ENCODE data around the gene DPH3. TPM values are rescaled to one million over a fixed set of nuclear protein-coding genes. Genes with fewer than 3 reads are reported as not detected.

The DPH3 gene
- total RNA-seq, 1 experiment from 2014 or later = 27.8 TPM

GRCh38 chr3:16251316-16252085 is 13.2 kb downstream of the DPH3 start (continued):
- TF ChIP-seq ARID4B (CRISPR knock-in tag; IDR thresholded peaks at IDR 0.05; ENCODE audit: borderline replicate concordance) (no peak), NFATC4 (CRISPR knock-in tag; IDR thresholded peaks at IDR 0.05) (no peak), SP1 (CRISPR knock-in tag; conservative IDR thresholded peaks at IDR 0.05) (no peak)

GRCh38 chr3:16249886-16250285 is 14.9 kb downstream of the DPH3 start:
- Mint-ChIP-seq H3K9me3 (no peaks in the 10 kb centered on the region), H3K4me1 (peaks cover 20% of the 10 kb centered on the region), H3K27ac (no peak overlapping the region), H3K4me3 (no peak overlapping the region), H3K27me3 (ENCODE audit: low read depth) (no peaks in the 10 kb centered on the region; the same call in 1 of the 2 replicates), H3K36me3 (no peaks in the 10 kb centered on the region)
- TF ChIP-seq FOXP4 (CRISPR knock-in tag; IDR thresholded peaks at IDR 0.05) = no peak
- TF ChIP-seq CREM (CRISPR knock-in tag; IDR thresholded peaks at IDR 0.05) = no peak
- TF ChIP-seq PRDM15 (CRISPR knock-in tag; IDR thresholded peaks at IDR 0.05) = no peak
- no peak for TF ChIP-seq EMX1 (CRISPR knock-in tag; IDR thresholded peaks at IDR 0.05)
- TF ChIP-seq RELA (CRISPR knock-in tag; IDR thresholded peaks at IDR 0.05; ENCODE audit: borderline replicate concordance) = no peak
- TF ChIP-seq ERG (CRISPR knock-in tag; IDR thresholded peaks at IDR 0.05) = no peak
- no peak for TF ChIP-seq USF2 (CRISPR knock-in tag; IDR thresholded peaks at IDR 0.05)
- TF ChIP-seq E2F1 (CRISPR knock-in tag; IDR thresholded peaks at IDR 0.05) = no peak
- no peak for TF ChIP-seq CREB1 (CRISPR knock-in tag; IDR thresholded peaks at IDR 0.05)
- TF ChIP-seq SMAD3 (CRISPR knock-in tag; IDR thresholded peaks at IDR 0.05; ENCODE audit: borderline replicate concordance) = no peak
- TF ChIP-seq ATF3 (CRISPR knock-in tag; conservative IDR thresholded peaks at IDR 0.05) = no peak
- no peak for TF ChIP-seq FOXJ3 (CRISPR knock-in tag; IDR thresholded peaks at IDR 0.05; ENCODE audit: borderline replicate concordance)
- no peak for TF ChIP-seq ZNF121 (CRISPR knock-in tag; IDR thresholded peaks at IDR 0.05)
- TF ChIP-seq MLX (CRISPR knock-in tag; IDR thresholded peaks at IDR 0.05) = no peak
- TF ChIP-seq TP53 (CRISPR knock-in tag; IDR thresholded peaks at IDR 0.05) = no peak
- no peak for TF ChIP-seq ZNF263 (CRISPR knock-in tag; IDR thresholded peaks at IDR 0.05; ENCODE audit: low read depth)
- no peak for TF ChIP-seq MAX (CRISPR knock-in tag; IDR thresholded peaks at IDR 0.05)
- no peak for DNase-seq (ENCODE audit: low spot score)
- ATAC-seq = no peak
- ChIA-PET POLR2A (no interaction called here), CTCF (no interaction called here)
